HG03060 (cell line): ENCODE results near the gene USP11.
"Not testable (repeated sequence)": the region's sequence is repeated elsewhere in the genome, so short reads cannot be mapped to it uniquely, and the experiment has no call there.

Experiments used
- ATAC-seq: cut with Tn5 transposase; IDR thresholded peaks from one replicate; pipeline ENCODE4 v1.9.1; 2021; ENCODE audit warnings: low read depth, moderate number of reproducible peaks; ENCODE audit not compliant: unreplicated experiment

The USP11 gene

DNA sequence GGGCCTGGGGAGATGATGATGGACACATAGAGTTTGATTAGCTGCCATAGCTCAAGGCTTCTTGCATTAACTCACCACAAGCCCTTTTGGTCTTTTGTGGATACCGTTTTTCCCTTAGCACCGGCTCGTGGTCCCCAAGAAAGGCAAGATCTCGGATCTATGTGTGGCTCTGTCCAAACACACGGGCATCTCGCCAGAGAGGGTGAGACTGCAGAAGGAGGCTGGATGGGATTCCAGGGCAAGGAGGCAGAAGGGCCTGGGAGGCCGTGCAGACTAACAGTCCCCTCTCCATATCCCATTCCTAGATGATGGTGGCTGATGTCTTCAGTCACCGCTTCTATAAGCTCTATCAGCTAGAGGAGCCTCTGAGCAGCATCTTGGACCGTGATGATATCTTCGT, 9.5 kb downstream of the USP11 start:
- no peak for ATAC-seq

DNA sequence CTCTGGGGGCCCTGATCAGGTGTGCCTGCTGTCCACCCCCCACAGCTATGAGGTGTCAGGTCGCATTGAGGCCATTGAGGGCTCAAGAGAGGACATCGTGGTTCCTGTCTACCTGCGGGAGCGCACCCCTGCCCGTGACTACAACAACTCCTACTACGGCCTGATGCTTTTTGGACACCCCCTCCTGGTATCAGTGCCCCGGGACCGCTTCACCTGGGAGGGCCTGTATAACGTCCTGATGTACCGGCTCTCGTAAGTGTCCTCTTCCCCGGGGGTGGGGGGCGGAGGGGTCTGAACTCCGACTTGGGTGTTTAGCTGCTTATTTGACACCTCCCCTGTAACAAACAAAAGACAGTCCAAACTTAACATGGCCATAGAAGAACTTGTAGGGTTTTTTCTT, 10.5 kb downstream of the USP11 start:
- no peak for ATAC-seq

DNA sequence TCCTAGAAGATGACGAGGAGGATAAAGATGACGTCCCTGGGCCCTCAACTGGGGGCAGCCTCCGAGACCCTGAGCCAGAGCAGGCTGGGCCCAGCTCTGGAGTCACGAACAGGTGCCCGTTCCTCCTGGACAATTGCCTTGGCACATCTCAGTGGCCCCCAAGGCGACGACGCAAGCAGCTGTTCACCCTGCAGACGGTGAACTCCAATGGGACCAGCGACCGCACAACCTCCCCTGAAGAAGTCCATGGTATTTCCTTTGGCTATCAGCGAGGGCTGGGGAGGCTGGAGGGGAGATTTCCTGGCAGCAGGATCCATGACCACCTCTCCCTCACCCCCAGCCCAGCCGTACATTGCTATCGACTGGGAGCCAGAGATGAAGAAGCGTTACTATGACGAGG, 11.9 kb downstream of the USP11 start:
- ATAC-seq = no peak

DNA sequence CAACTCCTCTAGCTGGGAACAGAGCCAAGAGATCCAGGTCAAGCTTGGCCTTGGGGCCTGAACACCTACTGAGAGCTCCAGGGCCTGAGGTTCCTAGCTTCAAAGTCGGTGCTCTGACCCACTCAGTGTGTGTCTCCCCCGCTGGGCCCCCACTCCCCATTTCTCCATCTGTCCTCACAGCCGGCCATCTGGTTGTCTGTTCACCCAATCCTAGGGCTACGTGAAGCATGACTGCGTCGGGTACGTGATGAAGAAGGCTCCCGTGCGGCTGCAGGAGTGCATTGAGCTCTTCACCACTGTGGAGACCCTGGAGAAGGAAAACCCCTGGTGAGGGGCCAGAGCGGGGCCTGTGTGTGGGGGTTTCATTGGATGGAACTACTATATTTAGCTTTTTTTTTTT, 12.3 kb downstream of the USP11 start:
- no peak for ATAC-seq

GRCh38 chrX:47247206-47247998, 14.6 kb downstream of the USP11 start:
- no peak for ATAC-seq

DNA sequence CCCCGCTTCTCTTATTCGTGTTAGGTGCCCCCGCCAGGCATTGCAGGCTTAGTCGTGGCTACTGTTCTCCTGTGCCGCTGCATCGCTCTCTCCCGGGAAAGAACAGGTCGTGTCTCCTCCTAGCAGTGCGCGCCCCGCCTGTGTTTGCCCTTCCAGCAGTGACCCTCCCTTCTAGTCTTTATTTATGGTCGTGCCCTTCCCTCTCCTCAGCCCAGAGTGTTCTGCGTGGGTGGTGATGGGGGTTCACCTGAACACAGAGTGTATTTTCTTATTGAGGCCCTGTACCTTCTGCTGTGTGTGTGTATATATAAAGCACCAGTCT, 15.2 kb downstream of the USP11 start:
- ATAC-seq = no peak

DNA sequence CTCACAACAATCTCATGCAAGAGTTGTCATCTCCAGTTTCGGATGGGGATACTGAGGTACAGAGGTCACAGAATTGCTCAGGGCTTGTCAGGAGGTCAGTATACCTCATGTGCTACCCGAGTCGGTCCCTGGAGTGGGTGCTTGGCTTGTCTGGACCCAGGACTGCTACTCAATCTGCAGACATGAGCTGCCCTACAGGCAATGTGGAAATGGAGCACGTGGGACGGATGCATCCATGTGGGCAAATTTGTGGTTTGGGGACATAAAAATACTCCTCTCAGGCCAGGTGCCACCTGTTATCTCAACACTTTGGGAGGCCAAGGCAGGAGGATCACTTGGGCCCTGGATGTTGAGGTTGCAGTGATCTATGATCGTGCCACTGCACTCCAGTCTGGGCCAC, 15.8 kb downstream of the USP11 start:
- no peak for ATAC-seq

DNA sequence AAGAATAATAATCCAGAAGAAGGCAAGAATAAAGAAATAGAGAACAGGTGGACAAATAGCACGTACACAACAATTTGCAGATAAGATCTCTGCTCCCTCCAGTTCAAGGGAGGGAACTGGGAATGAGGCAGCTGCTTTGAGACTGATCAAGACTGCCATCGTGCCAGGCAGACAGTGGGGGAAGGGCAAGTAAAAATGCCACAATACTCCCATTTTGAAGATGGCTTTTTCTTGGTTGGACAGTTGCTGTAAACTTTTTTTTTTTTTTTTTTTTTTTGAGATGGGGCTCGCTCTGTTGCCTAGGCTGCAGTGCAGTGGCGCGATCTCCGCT, 17.2 kb downstream of the USP11 start:
- no peak for ATAC-seq

- ATAC-seq = not testable (repeated sequence)
Observed at GRCh38 chrX:47257620-47258019, 24.8 kb downstream of the USP11 start.

DNA sequence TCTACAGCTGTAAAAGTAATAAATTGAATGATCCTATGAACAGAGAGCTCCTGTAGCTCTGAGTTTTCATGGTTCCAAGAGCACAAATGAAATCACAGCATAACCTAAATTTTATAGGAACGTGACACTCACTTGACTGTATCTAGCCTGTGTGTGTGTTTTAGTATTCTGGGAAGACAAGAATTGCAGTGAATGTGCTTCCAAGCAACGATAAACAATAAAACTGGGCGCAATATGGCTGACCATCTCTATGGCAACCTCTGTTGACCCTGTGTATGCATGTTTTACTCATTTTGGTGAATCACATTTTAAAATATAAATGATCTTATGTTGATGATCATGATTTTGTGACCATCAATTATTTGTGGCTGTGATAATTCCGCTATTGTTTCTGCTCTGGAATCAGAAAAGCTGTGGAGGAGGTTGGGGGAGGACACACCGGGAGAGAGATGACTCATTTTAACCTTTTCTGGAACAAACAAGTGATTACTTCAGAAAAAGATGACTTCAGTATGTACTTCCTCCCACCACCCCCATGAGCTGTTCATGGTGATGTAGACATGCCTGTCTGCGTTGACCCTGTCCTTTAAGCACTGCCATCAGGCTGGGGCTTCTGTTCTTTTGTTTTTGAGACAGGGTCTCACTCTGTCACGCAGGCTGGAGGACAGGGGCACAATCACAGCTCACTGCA, 31.8 kb downstream of the USP11 start:
- no peak for ATAC-seq

GRCh38 chrX:47266643-47267042, 33.8 kb downstream of the USP11 start:
- no peak for ATAC-seq

GRCh38 chrX:47272013-47272408, 39.2 kb downstream of the USP11 start:
- no peak for ATAC-seq

GRCh38 chrX:47273011-47273730, 40.4 kb downstream of the USP11 start:
- ATAC-seq = no peak

DNA sequence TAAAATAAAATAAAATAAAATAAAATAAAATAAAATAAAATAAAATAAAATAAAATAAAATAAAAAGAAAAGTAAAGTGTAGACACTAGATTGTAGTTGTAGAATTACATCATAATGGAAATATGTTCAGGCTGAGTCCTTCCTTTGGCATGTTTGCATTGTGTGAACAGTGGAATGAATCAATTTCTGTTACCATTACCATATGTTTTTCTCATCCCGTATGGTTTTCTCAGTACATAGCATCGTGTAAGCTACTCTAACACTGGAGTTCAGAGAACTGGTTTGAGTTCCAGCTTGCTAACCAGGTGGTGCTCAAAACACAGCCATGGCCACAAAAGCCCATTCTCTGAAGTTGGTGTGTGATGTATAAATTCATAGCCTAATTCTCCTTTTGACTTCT, 45.9 kb downstream of the USP11 start:
- no peak for ATAC-seq

- ATAC-seq = no peak
Observed at GRCh38 chrX:47283015-47283771, 50.4 kb downstream of the USP11 start.

DNA sequence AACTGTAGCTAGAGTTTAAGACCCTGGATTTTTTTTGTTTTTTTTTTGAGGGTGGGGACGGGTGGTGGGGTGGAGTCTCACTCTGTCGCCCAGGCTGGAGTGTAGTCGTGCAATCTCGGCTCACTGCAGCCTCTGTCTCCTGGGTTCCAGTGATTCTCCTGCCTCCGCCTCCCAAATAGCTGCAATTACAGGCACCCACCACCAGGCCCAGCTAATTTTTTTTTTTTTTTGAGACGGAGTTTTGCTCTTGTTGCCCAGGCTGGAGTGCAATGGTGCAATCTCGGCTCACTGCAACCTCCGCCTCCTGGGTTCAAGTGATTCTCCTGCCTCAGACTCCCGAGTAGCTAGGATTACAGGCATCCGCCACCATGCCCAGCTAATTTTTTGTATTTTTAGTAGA, 51.8 kb downstream of the USP11 start:
- not testable (repeated sequence) for ATAC-seq

DNA sequence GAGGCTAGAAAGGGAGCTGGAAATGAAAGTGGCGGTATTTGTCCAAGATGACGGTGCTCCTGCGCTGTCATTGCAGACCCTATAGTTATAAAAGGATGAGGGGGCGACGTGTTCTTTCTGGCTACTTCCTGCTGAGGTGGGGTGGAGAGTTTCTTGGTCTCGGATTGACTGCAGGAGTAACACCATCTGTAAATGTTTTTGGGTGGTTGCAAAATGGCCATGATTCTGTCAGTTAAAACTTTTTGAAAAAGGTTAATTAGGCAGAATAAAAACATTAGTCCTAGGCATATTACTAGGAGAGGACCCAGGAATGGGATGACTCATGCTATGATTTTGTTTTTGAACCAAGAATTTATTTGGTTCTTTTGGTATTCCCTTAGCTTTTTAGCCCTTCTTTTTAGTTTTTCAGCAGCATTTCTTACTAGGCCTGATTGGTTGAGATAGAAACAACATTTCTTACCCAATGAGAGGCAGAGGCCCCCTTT, 53.1 kb downstream of the USP11 start:
- no peak for ATAC-seq

GRCh38 chrX:47293106-47293505, 60.3 kb downstream of the USP11 start:
- ATAC-seq = no peak

- ATAC-seq = no peak
Observed at GRCh38 chrX:47296766-47297365, 64.1 kb downstream of the USP11 start.

- ATAC-seq = no peak
Observed at GRCh38 chrX:47297874-47298273, 65.1 kb downstream of the USP11 start.
